Endothelial cell of umbilical vein (primary cell): ENCODE measurements around the gene PIK3R1.

Experiments
- EZH2 ChIP-seq: IDR thresholded peaks from 2 replicates; pipeline ENCODE4 v1.6.1; 2012; ENCODE audit warnings: borderline replicate concordance, low read depth, mild to moderate bottlenecking, moderate library complexity, low read length, inconsistent platforms; ENCODE audit not compliant: severe bottlenecking
- FOS ChIP-seq: IDR thresholded peaks from 2 replicates; pipeline ENCODE4 v1.6.1; 2011; ENCODE audit warnings: mild to moderate bottlenecking, low read length, moderate library complexity, borderline replicate concordance; ENCODE audit not compliant: insufficient read depth
- GATA2 ChIP-seq: IDR thresholded peaks from 2 replicates; pipeline ENCODE4 v1.7.0; 2011; ENCODE audit warnings: low read depth, mild to moderate bottlenecking, moderate library complexity, mixed read lengths, low read length; ENCODE audit not compliant: insufficient read length, insufficient read depth
- JUN ChIP-seq: IDR thresholded peaks from 2 replicates; pipeline ENCODE4 v1.6.1; 2011; ENCODE audit warnings: borderline replicate concordance, low read depth; ENCODE audit not compliant: insufficient read length, insufficient read depth
- MYC ChIP-seq: IDR thresholded peaks from one replicate; pipeline ENCODE4 v1.6.1; 2011; ENCODE audit warnings: mild to moderate bottlenecking, low read depth, low read length
- POLR2A ChIP-seq: IDR thresholded peaks from 2 replicates; pipeline ENCODE4 v1.6.1; 2012; ENCODE audit warnings: low read depth, mild to moderate bottlenecking, control low read depth, low read length
- POLR2AphosphoS5 ChIP-seq: IDR thresholded peaks from 2 replicates; pipeline ENCODE4 v1.6.1; 2012; ENCODE audit warnings: low read depth, mild to moderate bottlenecking, control low read depth, low read length, moderate library complexity; ENCODE audit not compliant: insufficient read depth
- TF ChIP-seq, protein P1 (sequence below), 2 donors: IDR thresholded peaks; 1 replicate in 1 of 2; 2 replicates in 1 of 2; pipeline ENCODE4 v1.5.1; 2011; ENCODE audit warnings: low read length in 2 of 2, mild to moderate bottlenecking in 2 of 2, moderate library complexity in 2 of 2, control low read depth in 1 of 2, inconsistent platforms in 1 of 2, low read depth in 1 of 2; ENCODE audit not compliant: insufficient read depth in 1 of 2; ENCODE audit errors: extremely low read depth in 1 of 2
- TF ChIP-seq, protein P2 (sequence below): IDR thresholded peaks from 2 replicates; pipeline ENCODE4 v1.6.1; 2011; ENCODE audit not compliant: insufficient read depth, insufficient read length

DNA sequence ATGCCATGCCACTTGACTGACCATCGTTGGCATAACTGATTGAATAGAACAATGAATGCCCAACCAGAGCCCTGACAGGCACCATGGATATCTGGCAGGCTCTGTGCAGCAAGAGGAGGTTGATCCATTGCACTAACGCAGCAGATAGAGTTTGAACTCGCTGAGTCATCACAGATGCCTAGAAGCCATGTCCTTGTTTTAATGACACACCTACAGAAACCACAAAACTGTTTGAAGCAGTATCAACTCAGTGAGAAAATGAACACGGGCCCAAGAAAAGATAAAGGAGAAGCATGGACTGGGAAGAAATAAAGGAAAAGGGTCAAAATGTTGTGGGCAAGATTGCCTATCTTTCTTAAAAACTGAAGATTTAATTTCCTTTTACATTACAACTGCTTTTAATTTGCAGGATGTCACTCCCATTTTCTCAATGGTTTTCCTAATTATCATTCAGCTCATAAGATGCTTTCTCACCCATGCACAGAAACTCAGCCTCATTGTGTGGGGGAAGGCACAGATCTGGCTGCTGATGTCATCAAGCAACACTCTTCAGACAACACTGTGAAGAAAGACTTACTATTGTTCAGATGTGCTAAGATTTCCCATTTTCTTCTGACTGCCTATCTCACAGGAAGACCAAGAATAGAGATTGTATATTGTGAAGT, 129.0 kb downstream of the PIK3R1 start:
- TF ChIP-seq POLR2A (no peak), POLR2AphosphoS5 (no peak), EZH2 (no peak), MYC (no peak), JUN (no peak), FOS (no peak), GATA2 (no peak)
- TF ChIP-seq, protein P1, sequence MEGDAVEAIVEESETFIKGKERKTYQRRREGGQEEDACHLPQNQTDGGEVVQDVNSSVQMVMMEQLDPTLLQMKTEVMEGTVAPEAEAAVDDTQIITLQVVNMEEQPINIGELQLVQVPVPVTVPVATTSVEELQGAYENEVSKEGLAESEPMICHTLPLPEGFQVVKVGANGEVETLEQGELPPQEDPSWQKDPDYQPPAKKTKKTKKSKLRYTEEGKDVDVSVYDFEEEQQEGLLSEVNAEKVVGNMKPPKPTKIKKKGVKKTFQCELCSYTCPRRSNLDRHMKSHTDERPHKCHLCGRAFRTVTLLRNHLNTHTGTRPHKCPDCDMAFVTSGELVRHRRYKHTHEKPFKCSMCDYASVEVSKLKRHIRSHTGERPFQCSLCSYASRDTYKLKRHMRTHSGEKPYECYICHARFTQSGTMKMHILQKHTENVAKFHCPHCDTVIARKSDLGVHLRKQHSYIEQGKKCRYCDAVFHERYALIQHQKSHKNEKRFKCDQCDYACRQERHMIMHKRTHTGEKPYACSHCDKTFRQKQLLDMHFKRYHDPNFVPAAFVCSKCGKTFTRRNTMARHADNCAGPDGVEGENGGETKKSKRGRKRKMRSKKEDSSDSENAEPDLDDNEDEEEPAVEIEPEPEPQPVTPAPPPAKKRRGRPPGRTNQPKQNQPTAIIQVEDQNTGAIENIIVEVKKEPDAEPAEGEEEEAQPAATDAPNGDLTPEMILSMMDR (IDR thresholded peaks at IDR 0.05; ENCODE audit: extremely low read depth in 1 of 2, insufficient read depth in 1 of 2, low read depth in 1 of 2, low read length in 2 of 2), result no peak
- TF ChIP-seq, protein P2, sequence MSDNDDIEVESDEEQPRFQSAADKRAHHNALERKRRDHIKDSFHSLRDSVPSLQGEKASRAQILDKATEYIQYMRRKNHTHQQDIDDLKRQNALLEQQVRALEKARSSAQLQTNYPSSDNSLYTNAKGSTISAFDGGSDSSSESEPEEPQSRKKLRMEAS, result no peak
